Measurements from ENCODE around the gene GATA6. TPM values are rescaled to one million over a fixed set of nuclear protein-coding genes. Genes with fewer than 3 reads are reported as not detected.

The GATA6 gene
- total RNA-seq, 2 donors from 2014 or later = 106 to 158 TPM

- Histone ChIP-seq H3K9me3 (ENCODE audit: control insufficient read depth, low read length) (peaks cover 6% of the 10 kb centered on the region), H3K27ac (ENCODE audit: low read depth, low read length) (no peak overlapping the region), H3K4me1 (ENCODE audit: control insufficient read depth, insufficient read depth, low read length) (no peaks in the 10 kb centered on the region), H3K9ac (ENCODE audit: extremely low read depth, low read length, poor library complexity, severe bottlenecking) (peak overlapping the region; percentile 99), H3K36me3 (ENCODE audit: control insufficient read depth, insufficient read depth, low read length) (peaks cover 73% of the 10 kb centered on the region), H3K4me3 (ENCODE audit: low read length) (peak overlapping the region; percentile 99), H3K27me3 (ENCODE audit: control insufficient read depth, insufficient read depth, low read length, poor library complexity, severe bottlenecking) (peaks cover 41% of the 10 kb centered on the region)
- H3K36me3 Mint-ChIP-seq (ENCODE audit: low read depth) = peaks cover 61% of the 10 kb centered on the region
- peaks cover 70% of the 10 kb centered on the region for H3K27me3 Mint-ChIP-seq (ENCODE audit: insufficient read depth)
- H3K27ac Mint-ChIP-seq = peak overlapping the region; percentile 95
- peaks cover 23% of the 10 kb centered on the region for H3K4me1 Mint-ChIP-seq
- 2 to 7% methylated on average over 15 to 34 of the region's 34 CpGs for WGBS, 2 experiments (ENCODE audit: insufficient coverage in 1 of 2, insufficient read length in 1 of 2)
- TF ChIP-seq CTCF (conservative IDR thresholded peaks at IDR 0.05) = no peak
- DNase-seq = peak; percentile 60
- H3K4me3 Mint-ChIP-seq = peak overlapping the region; percentile 98
- no peaks in the 10 kb centered on the region for H3K9me3 Mint-ChIP-seq
Observed at GRCh38 chr18:22172120-22172582, 2.8 kb downstream of the GATA6 start.

DNA sequence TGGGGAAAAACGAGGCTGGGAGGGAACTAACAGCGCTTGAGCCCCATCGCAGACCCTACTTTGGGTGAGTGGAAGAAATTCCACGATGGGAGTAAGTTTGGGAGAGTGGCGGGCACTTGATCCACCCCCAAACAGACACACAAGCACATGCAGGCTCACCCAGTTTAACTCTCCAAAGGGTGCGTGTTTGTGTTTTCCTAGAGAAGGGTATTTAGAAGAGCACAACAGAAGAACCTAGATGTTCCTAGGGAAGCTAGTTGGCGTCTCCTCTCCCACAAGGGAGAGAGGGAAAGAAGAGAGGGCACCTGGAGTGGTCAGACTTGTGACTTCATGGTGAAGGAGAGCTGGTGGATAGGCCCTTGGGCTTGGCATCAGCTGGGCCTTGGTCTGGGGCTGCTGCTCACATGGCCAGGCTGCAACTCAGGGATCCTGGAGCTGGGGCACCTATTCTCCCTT, 3.2 kb downstream of the GATA6 start:
- Histone ChIP-seq H3K27ac (ENCODE audit: low read depth, low read length) (no peak overlapping the region), H3K9me3 (ENCODE audit: control insufficient read depth, low read length) (peaks cover 6% of the 10 kb centered on the region), H3K27me3 (ENCODE audit: control insufficient read depth, insufficient read depth, low read length, poor library complexity, severe bottlenecking) (peaks cover 41% of the 10 kb centered on the region), H3K36me3 (ENCODE audit: control insufficient read depth, insufficient read depth, low read length) (peaks cover 75% of the 10 kb centered on the region), H3K4me1 (ENCODE audit: control insufficient read depth, insufficient read depth, low read length) (no peaks in the 10 kb centered on the region), H3K4me3 (ENCODE audit: low read length) (peak overlapping the region; percentile 99), H3K9ac (ENCODE audit: extremely low read depth, low read length, poor library complexity, severe bottlenecking) (peak overlapping the region; percentile 99)
- peak; percentile 59 for DNase-seq
- TF ChIP-seq CTCF (conservative IDR thresholded peaks at IDR 0.05) = no peak
- H3K27me3 Mint-ChIP-seq (ENCODE audit: insufficient read depth) = peaks cover 70% of the 10 kb centered on the region
- peak overlapping the region; percentile 95 for H3K27ac Mint-ChIP-seq
- WGBS, 2 experiments (ENCODE audit: insufficient coverage in 1 of 2, insufficient read length in 1 of 2) = 7 to 11% methylated on average over 3 to 6 of the region's 7 CpGs
- peaks cover 27% of the 10 kb centered on the region for H3K4me1 Mint-ChIP-seq
- peaks cover 63% of the 10 kb centered on the region for H3K36me3 Mint-ChIP-seq (ENCODE audit: low read depth)
- peak overlapping the region; percentile 98 for H3K4me3 Mint-ChIP-seq
- H3K9me3 Mint-ChIP-seq = no peaks in the 10 kb centered on the region

DNA sequence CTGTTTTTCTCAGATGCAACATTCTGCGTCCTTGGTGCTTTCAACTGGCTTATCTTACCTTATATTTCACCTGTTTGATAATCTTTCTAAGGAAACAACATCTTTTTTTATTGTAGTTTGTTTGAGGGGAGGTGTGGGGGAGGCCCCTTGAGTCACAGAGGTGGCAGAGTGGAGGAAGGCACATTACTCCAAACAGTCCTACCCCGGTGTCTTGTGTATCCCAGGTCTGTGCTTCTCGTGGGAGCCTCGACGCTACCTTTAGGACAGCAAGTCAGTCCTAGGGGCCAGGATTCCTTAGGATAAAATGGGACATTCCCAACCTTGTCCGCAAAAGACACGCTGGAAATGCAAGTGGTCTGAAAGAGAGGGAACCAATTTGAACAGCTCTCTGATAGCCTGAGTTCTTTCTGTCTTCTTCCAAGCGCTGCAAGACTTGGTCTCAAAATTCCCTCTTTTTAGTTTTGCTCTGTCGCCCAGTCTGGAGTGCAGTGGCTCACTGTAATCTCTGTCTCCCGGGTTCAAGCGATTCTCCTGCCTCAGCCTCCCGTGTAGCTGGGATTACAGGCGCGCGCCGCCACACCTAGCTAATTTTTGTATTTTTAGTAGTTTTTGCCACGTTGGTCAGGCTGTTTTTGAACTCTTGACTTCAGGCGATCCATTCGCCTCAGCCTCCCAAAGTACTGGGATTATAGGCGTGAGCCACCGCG, 4.0 kb downstream of the GATA6 start:
- Histone ChIP-seq H3K9ac (ENCODE audit: extremely low read depth, low read length, poor library complexity, severe bottlenecking) (peak overlapping the region; percentile 99), H3K27ac (ENCODE audit: low read depth, low read length) (no peak overlapping the region), H3K27me3 (ENCODE audit: control insufficient read depth, insufficient read depth, low read length, poor library complexity, severe bottlenecking) (peaks cover 37% of the 10 kb centered on the region), H3K9me3 (ENCODE audit: control insufficient read depth, low read length) (peaks cover 6% of the 10 kb centered on the region), H3K4me1 (ENCODE audit: control insufficient read depth, insufficient read depth, low read length) (no peaks in the 10 kb centered on the region), H3K4me3 (ENCODE audit: low read length) (peak overlapping the region; percentile 99), H3K36me3 (ENCODE audit: control insufficient read depth, insufficient read depth, low read length) (peaks cover 80% of the 10 kb centered on the region)
- 6 to 12% methylated on average over 21 to 22 of the region's 22 CpGs for WGBS, 2 experiments (ENCODE audit: insufficient coverage in 1 of 2, insufficient read length in 1 of 2)
- H3K27ac Mint-ChIP-seq = peak overlapping the region; percentile 95
- peaks cover 25% of the 10 kb centered on the region for H3K4me1 Mint-ChIP-seq
- no peak for TF ChIP-seq CTCF (conservative IDR thresholded peaks at IDR 0.05)
- peaks cover 69% of the 10 kb centered on the region for H3K36me3 Mint-ChIP-seq (ENCODE audit: low read depth)
- H3K9me3 Mint-ChIP-seq = no peaks in the 10 kb centered on the region
- DNase-seq = peak; percentile 44
- peak overlapping the region; percentile 98 for H3K4me3 Mint-ChIP-seq
- H3K27me3 Mint-ChIP-seq (ENCODE audit: insufficient read depth) = peaks cover 66% of the 10 kb centered on the region

Data from endodermal cell (in vitro differentiated cells).